Measurements from ENCODE around the gene DCHS2. TPM values are rescaled to one million over a fixed set of nuclear protein-coding genes. Genes with fewer than 3 reads are reported as not detected.

The DCHS2 gene
- total and polyA plus RNA-seq, 2 of the 8 experiments (the other 6 are each of a cell fraction or from before 2014, with no cell fraction given) = 0.54 to 2.6 TPM

- 83% methylated on average over 6 of the region's 6 CpGs; no CpG with 5 or more reads in 1 of the 2 experiments for WGBS, 2 experiments (ENCODE audit: extremely low coverage in 1 of 2, insufficient coverage in 1 of 2, insufficient read length in 1 of 2, insufficient replicate concordance in 2 of 2, low coverage in 1 of 2, low lambda C conversion rate in 2 of 2, missing lambda C conversion rate in 1 of 2)
- no peak overlapping the region for H2BK120ac ChIP-seq (replicated peaks; ENCODE audit: low read depth, low read length)
- FAIRE-seq = no peak
Measured at GRCh38 chr4:154457471-154457870, 34.1 kb downstream of the DCHS2 start.

More at GRCh38 chr4:154457471-154457870, 34.1 kb downstream of the DCHS2 start:
- no peaks in the 10 kb centered on the region for H4K20me1 ChIP-seq (replicated peaks in 1 of 2; ENCODE audit: control insufficient read depth in 1 of 2, insufficient read depth in 2 of 2, low read length in 2 of 2)
- H4K91ac ChIP-seq (replicated peaks; ENCODE audit: insufficient read length, low read length) = no peak overlapping the region
- no peak for DNase-seq (ENCODE audit: low read depth in 1 of 2, low spot score in 2 of 2)
- no peak overlapping the region for H3K14ac ChIP-seq (ENCODE audit: insufficient read length)
- no peak overlapping the region for H3K4me2 ChIP-seq (ENCODE audit: insufficient read depth in 1 of 2, low read depth in 2 of 2, low read length in 2 of 2)
- H3K79me1 ChIP-seq (ENCODE audit: low read depth, low read length) = no peaks in the 10 kb centered on the region
- no peaks in the 10 kb centered on the region for H3K79me2 ChIP-seq (ENCODE audit: control insufficient read depth in 1 of 2, insufficient read depth in 2 of 2, low read length in 2 of 2)
- no peak overlapping the region for H3K4me3 ChIP-seq (ENCODE audit: extremely low read depth in 1 of 4, insufficient read depth in 2 of 4, low read depth in 3 of 4, low read length in 4 of 4)
- H3K56ac ChIP-seq (replicated peaks; ENCODE audit: insufficient read length, low read depth, low read length) = no peak overlapping the region
- no peaks in the 10 kb centered on the region for H3K27me3 ChIP-seq (replicated peaks in 1 of 4; ENCODE audit: control insufficient read depth in 3 of 4, extremely low read depth in 1 of 4, insufficient read depth in 3 of 4, low read length in 3 of 4)
- H3K36me3 ChIP-seq (ENCODE audit: control insufficient read depth in 2 of 4, insufficient read depth in 4 of 4, low read length in 3 of 4) = no peaks in the 10 kb centered on the region
- no peak overlapping the region for H4K8ac ChIP-seq (ENCODE audit: extremely low read depth, insufficient read depth, low read length)
- no peak overlapping the region for H2BK12ac ChIP-seq (ENCODE audit: low read depth, low read length)
- no peak overlapping the region for H2BK15ac ChIP-seq (ENCODE audit: low read length)
- no peak overlapping the region for H3K18ac ChIP-seq (ENCODE audit: extremely low read depth, low read length)
- POLR2A ChIA-PET (ENCODE audit: partially characterized antibody) = no interaction called here
- H2BK20ac ChIP-seq (ENCODE audit: low read length) = no peak overlapping the region
- no peaks in the 10 kb centered on the region for H3K23me2 ChIP-seq (ENCODE audit: low read depth, low read length)
- no peak overlapping the region for H2BK5ac ChIP-seq (ENCODE audit: low read depth, low read length)
- H4K5ac ChIP-seq (ENCODE audit: insufficient read length, low read depth, low read length) = no peak overlapping the region
- H3K23ac ChIP-seq (ENCODE audit: insufficient read length) = no peak overlapping the region
- CTCF ChIA-PET (ENCODE audit: partially characterized antibody) = interaction anchor here (0.8 to 1.4 kb wide), 2 partner anchors 11 to 12 kb away, joined by 3 to 4 read pairs; no protein-coding TSS in a partner anchor
- no peak for TF ChIP-seq CBX8 (IDR thresholded peaks at IDR 0.05; ENCODE audit: borderline replicate concordance, low read depth, low read length)
- no peak for TF ChIP-seq RAD21 (IDR thresholded peaks at IDR 0.05 in 1 of 2, conservative IDR thresholded peaks at IDR 0.05 in 1 of 2; ENCODE audit: low read depth in 2 of 2, low read length in 2 of 2)
- TF ChIP-seq TAF1 (IDR thresholded peaks at IDR 0.05; ENCODE audit: low read depth, low read length) = no peak
- TF ChIP-seq BACH1 (IDR thresholded peaks at IDR 0.05; ENCODE audit: low read length) = no peak
- TF ChIP-seq KDM1A (IDR thresholded peaks at IDR 0.05; ENCODE audit: borderline replicate concordance, low read length) = no peak
- no peak for TF ChIP-seq SIN3A (conservative IDR thresholded peaks at IDR 0.05 in 1 of 2, IDR thresholded peaks at IDR 0.05 in 1 of 2; ENCODE audit: low read depth in 1 of 2, low read length in 2 of 2)
- TF ChIP-seq GTF2F1 (IDR thresholded peaks at IDR 0.05; ENCODE audit: borderline replicate concordance, low read depth, low read length) = no peak
- TF ChIP-seq TCF12 (IDR thresholded peaks at IDR 0.05; ENCODE audit: low read depth, low read length) = no peak
- no peak overlapping the region for H3K4ac ChIP-seq (replicated peaks; ENCODE audit: insufficient read length, low read depth, low read length)
- no peak overlapping the region for H2AFZ ChIP-seq (ENCODE audit: low read length)
- H3K27ac ChIP-seq (ENCODE audit: low read depth, low read length) = no peak overlapping the region
- no peaks in the 10 kb centered on the region for H3K9me3 ChIP-seq (ENCODE audit: insufficient read depth in 2 of 2, low read depth in 1 of 2, low read length in 1 of 2)
- no peak overlapping the region for H2AK5ac ChIP-seq (ENCODE audit: low read depth, low read length)
- no peaks in the 10 kb centered on the region for H3K4me1 ChIP-seq (replicated peaks in 1 of 4; ENCODE audit: control insufficient read depth in 3 of 4, insufficient read depth in 4 of 4, low read length in 3 of 4)
- no peak overlapping the region for H3K9ac ChIP-seq (replicated peaks in 1 of 4; ENCODE audit: extremely low read depth in 1 of 4, low read depth in 3 of 4, low read length in 3 of 4)

Measured in H1 (cell line).